Lower lobe of right lung (tissue), 2 donors: ENCODE measurements around the gene CHRNA1. TPM values are rescaled to one million over a fixed set of nuclear protein-coding genes. Genes with fewer than 3 reads are reported as not detected.
A peak's percentile ranks its signal among the peaks of the same experiment; 100 is the strongest.

ENCODE experiments used
- ATAC-seq, 2 donors: fragments of 200-7000 bp; cut with Tn5 transposase; one replicate each; pipeline ENCODE4 v1.9.1; 2020 to 2022; ENCODE audit warnings: mild to moderate bottlenecking in 2 of 2, moderate library complexity in 2 of 2
- DNase-seq: peaks from one replicate; pipeline ENCODE4 v3.0.0-alpha.2; 2020
- H3K27ac ChIP-seq: fragments of 200-600 bp; one replicate; pipeline ENCODE4 v1.8.0; 2022
- H3K27me3 ChIP-seq: fragments of 200-600 bp; one replicate; pipeline ENCODE4 v1.8.0; 2022; ENCODE audit warnings: low read depth
- H3K36me3 ChIP-seq: fragments of 200-600 bp; one replicate; pipeline ENCODE4 v1.8.0; 2022; ENCODE audit warnings: mild to moderate bottlenecking
- H3K4me1 ChIP-seq: fragments of 200-600 bp; one replicate; pipeline ENCODE4 v1.8.0; 2022
- H3K4me3 ChIP-seq: fragments of 200-600 bp; one replicate; pipeline ENCODE4 v1.8.0; 2022; ENCODE audit warnings: mild to moderate bottlenecking
- H3K9me3 ChIP-seq: fragments of 200-600 bp; one replicate; pipeline ENCODE4 v1.8.0; 2022
- intact Hi-C: fragments of 100-400 bp; cut with DNase I; formaldehyde crosslinking; loops from one replicate; pipeline ENCODE4 v1.11.0; 2022
- total RNA-seq: library from RNA; stranded (reverse); fragmentation: NEBNext Ultra II Directional; extraction: Animal tissue kit (Norgen Biotek cat#: 25700); gene quantifications from one replicate; pipeline ENCODE4 v1.2.1, GENCODE V29; 2021
- TF ChIP-seq, protein P1 (sequence below): fragments of 200-600 bp; IDR thresholded peaks from one replicate; pipeline ENCODE4 v1.8.0; 2022; ENCODE audit warnings: antibody characterized with exemption, mild to moderate bottlenecking
- donor health status: DM: no; HTN: yes; CAD: no; lungs with severe emphysema.

The CHRNA1 gene
- total RNA-seq, 1 donor from 2014 or later: not detected

DNA sequence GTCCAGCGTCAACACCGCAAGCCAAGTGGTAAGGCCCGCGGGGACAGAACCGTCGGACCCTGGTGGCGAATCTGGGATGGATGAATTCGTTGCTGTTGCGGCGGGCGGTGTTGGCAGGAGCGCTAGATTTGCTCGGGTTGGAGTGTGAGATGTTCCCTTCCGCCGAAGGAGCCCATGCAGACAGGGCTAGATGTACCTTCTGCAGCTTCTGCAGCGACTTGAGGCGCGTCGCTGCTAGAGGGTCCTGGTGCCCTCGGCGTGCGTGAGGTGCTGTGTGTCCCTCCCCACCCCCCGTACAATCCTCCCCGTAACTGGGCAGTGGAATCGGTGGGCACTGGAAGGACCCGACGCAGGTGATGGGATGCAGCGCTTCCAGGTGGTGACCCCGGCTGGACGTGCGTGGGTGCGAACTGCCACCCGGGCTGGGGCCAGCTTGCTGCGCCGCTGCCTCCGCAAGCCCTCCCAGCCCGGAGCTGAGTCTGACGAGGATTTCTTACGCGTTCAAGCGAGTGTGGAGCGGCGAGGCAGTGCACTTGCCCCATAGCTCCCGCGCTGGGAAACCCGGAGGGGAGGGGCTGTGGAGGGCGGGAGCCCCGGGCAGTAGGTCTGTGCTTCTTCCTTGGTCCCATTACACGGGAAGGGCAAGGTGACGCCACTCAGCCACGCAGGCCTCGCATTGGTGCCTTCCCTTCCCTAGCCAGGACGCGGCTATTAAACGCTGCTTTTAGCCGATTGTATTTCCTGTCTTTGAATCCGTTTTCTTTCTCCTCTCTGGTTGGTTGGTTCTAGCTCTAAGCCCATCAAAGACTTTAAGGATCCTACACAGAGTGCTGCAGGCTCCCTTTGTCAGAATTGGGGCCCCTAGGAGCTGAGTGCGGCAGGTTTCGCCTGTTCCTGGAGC lies 34.2 kb downstream of the CHRNA1 start:
- H3K36me3 ChIP-seq: no peaks in the 10 kb centered on the region
- H3K4me3 ChIP-seq: peak overlapping the region; percentile 49
- H3K27ac ChIP-seq: no peak overlapping the region
- peak; percentile 52 to 58 for ATAC-seq
- peaks cover 33% of the 10 kb centered on the region for H3K27me3 ChIP-seq
- no peaks in the 10 kb centered on the region for H3K9me3 ChIP-seq
- no peak for DNase-seq
- TF ChIP-seq, protein P1, sequence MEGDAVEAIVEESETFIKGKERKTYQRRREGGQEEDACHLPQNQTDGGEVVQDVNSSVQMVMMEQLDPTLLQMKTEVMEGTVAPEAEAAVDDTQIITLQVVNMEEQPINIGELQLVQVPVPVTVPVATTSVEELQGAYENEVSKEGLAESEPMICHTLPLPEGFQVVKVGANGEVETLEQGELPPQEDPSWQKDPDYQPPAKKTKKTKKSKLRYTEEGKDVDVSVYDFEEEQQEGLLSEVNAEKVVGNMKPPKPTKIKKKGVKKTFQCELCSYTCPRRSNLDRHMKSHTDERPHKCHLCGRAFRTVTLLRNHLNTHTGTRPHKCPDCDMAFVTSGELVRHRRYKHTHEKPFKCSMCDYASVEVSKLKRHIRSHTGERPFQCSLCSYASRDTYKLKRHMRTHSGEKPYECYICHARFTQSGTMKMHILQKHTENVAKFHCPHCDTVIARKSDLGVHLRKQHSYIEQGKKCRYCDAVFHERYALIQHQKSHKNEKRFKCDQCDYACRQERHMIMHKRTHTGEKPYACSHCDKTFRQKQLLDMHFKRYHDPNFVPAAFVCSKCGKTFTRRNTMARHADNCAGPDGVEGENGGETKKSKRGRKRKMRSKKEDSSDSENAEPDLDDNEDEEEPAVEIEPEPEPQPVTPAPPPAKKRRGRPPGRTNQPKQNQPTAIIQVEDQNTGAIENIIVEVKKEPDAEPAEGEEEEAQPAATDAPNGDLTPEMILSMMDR: no peak
- H3K4me1 ChIP-seq: peaks cover 12% of the 10 kb centered on the region
- intact Hi-C loops: no loop called here

DNA sequence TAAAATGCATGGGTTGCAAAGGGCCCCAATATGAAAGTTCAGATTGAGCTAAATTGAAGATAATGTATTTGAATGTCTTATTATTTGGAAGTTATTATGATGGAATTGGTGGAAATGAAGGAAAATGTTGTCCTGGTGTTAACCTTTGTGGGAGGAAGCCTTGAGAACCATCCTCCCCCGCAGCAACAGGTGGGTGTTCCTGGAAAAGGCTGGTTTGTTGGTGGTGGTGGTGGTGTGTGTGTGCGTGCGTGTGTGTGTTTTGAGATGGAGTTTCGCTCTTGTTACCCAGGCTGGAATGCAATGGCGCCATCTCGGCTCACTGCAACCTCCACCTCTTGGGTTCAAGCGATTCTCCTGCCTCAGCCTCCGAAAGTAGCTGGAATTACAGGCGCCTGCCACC lies 36.2 kb downstream of the CHRNA1 start:
- Histone ChIP-seq H3K4me3 (no peak overlapping the region), H3K27me3 (peaks cover 33% of the 10 kb centered on the region), H3K9me3 (no peaks in the 10 kb centered on the region), H3K36me3 (no peaks in the 10 kb centered on the region), H3K4me1 (peaks cover 12% of the 10 kb centered on the region), H3K27ac (no peak overlapping the region)
- DNase-seq: no peak
- TF ChIP-seq, protein P1: no peak
- intact Hi-C loops: no loop called here
- no peak for ATAC-seq

DNA sequence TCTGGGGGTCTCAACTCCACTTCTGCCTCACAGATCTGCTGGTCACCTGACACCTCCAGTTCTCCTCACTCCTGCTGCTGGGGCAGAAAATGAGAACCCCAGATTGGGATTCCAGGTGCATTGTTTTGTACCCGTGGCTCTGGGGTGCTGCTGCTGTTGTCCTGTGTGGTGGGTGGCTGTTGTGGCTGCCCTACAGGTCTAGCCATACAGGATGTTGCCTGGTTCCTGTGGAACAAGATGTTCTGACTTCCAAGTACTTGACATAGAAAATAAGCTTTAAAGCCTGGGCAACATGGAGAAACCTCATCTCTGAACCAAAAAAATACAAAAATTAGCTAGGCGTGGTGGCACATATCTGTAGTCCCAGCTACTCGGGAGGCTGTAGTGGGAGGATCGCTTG lies 38.1 kb downstream of the CHRNA1 start:
- H3K27ac ChIP-seq: no peak overlapping the region
- no peaks in the 10 kb centered on the region for H3K9me3 ChIP-seq
- no peak for DNase-seq
- ATAC-seq: no peak
- no peak overlapping the region for H3K4me3 ChIP-seq
- intact Hi-C loops: no loop called here
- TF ChIP-seq, protein P1: no peak
- no peaks in the 10 kb centered on the region for H3K36me3 ChIP-seq
- peaks cover 12% of the 10 kb centered on the region for H3K4me1 ChIP-seq
- H3K27me3 ChIP-seq: peaks cover 33% of the 10 kb centered on the region

DNA sequence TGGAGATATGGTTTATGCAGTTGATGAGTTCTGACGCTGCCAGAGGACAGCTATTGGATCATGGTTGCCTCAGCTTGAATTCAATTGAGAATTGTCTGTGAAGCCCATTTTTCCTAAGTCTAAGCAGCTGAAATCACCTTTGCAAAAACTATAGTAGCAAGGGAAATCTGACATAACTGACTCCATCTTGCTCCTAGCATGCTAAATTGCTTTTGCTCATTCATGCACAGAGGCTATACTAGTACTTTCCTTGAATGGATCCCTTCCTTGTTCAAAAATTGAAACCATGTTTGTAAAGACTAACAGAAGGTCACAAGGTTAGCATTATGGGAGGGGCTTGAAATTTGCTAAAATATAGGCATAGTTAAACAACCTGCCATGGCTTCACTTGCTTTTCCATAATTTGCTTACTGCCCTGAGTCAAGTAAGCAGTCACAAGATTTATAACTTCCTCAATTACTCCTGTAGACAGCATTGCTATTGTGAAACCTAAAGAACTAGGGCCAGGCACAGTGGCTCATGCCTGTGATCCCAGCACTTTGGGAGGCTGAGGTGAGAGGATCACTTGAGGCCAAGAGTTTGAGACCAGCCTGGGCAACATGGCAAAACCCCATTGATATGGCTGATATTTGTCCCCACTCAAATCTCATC lies 41.2 kb downstream of the CHRNA1 start:
- no peaks in the 10 kb centered on the region for H3K9me3 ChIP-seq
- H3K4me3 ChIP-seq: no peak overlapping the region
- DNase-seq (no peak), ATAC-seq (peak in 1 of 2 donors; percentile 59)
- intact Hi-C loops: no loop called here
- no peaks in the 10 kb centered on the region for H3K36me3 ChIP-seq
- no peaks in the 10 kb centered on the region for H3K4me1 ChIP-seq
- peaks cover 4% of the 10 kb centered on the region for H3K27me3 ChIP-seq
- H3K27ac ChIP-seq: no peak overlapping the region
- TF ChIP-seq, protein P1: no peak

DNA sequence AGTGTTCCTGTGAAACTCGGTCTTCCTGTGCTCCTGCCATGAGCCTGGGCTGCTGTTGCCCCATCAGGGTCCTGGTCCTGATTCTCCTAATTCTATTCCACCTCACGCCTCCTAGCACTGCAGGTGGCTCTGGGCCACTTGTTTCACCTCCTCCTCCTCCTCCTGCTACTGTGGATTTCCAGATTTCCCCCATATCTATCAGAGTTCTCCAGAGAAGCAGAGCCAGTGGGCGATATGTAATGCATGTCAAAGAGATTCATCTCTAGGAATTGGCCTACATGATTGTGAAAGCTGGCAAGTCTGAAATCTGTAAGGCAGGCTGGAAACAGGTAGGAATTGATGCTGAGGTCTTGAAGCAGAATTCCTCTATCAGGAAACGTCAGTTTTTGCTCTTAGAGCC lies 45.3 kb downstream of the CHRNA1 start:
- Histone ChIP-seq H3K9me3 (no peaks in the 10 kb centered on the region), H3K36me3 (no peaks in the 10 kb centered on the region), H3K27ac (no peak overlapping the region), H3K4me3 (no peak overlapping the region), H3K4me1 (no peaks in the 10 kb centered on the region), H3K27me3 (no peaks in the 10 kb centered on the region)
- no peak for ATAC-seq
- intact Hi-C loops: no loop called here
- TF ChIP-seq, protein P1: no peak
- DNase-seq: no peak
